ENCODE data around the gene TOM1.

Gene TOM1

GRCh38 chr22:35307892-35308291, 8.2 kb downstream of the TOM1 start:
- no peak for DNase-seq

GRCh38 chr22:35308480-35309021, 8.9 kb downstream of the TOM1 start:
- no peak for DNase-seq

GRCh38 chr22:35310556-35311550, 11.2 kb downstream of the TOM1 start:
- DNase-seq = no peak

- no peak for DNase-seq
Measured at GRCh38 chr22:35311551-35311999, 11.9 kb downstream of the TOM1 start.

GRCh38 chr22:35312198-35313059, 12.7 kb downstream of the TOM1 start:
- no peak for DNase-seq

GRCh38 chr22:35313311-35314121, 13.8 kb downstream of the TOM1 start:
- DNase-seq = peak; percentile 28

GRCh38 chr22:35314161-35314942, 14.7 kb downstream of the TOM1 start:
- DNase-seq = no peak

- DNase-seq = no peak
Measured at GRCh38 chr22:35315141-35315854, 15.6 kb downstream of the TOM1 start.

GRCh38 chr22:35315855-35316745, 16.4 kb downstream of the TOM1 start:
- DNase-seq = peak; percentile 68

- no peak for DNase-seq
Measured at GRCh38 chr22:35316751-35317150, 17.1 kb downstream of the TOM1 start.

GRCh38 chr22:35317680-35318290, 18.1 kb downstream of the TOM1 start:
- DNase-seq = no peak

- DNase-seq = no peak
Measured at GRCh38 chr22:35318346-35319215, 18.9 kb downstream of the TOM1 start.

GRCh38 chr22:35319244-35319985, 19.7 kb downstream of the TOM1 start:
- no peak for DNase-seq

- no peak for DNase-seq
Measured at GRCh38 chr22:35322126-35322525, 22.4 kb downstream of the TOM1 start.

- DNase-seq = no peak
Measured at GRCh38 chr22:35322893-35323292, 23.2 kb downstream of the TOM1 start.

- no peak for DNase-seq
Measured at GRCh38 chr22:35323305-35323704, 23.6 kb downstream of the TOM1 start.

GRCh38 chr22:35324067-35324466, 24.4 kb downstream of the TOM1 start:
- DNase-seq = no peak
